ENCODE results near the gene C3orf80.
"Not testable (repeated sequence)": the region's sequence is repeated elsewhere in the genome, so short reads cannot be mapped to it uniquely, and the experiment has no call there.

C3orf80 gene

DNA sequence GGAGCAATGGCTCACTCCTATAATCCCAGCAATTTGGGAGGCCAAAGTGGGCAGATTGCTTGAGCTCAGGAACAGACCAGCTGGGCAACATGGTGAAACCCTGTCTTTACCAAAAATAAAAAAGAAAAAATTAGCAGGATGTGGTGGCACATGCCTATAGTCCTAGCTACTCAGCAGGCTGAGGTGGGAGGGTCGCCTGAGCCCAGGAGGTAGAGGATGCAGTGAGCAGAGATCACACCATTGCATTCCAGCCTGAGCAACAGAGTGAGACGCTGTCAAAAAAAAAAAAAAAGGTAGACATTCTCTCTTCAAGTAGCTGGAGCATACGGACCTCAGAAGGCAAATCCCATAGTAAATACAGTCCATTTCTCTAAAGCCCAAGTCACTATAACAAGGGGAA is 7.1 kb upstream of the C3orf80 start:
- Histone ChIP-seq H3K27ac (ENCODE audit: low read length) (no peak overlapping the region), H3K4me1 (ENCODE audit: control insufficient read depth in 1 of 2, insufficient read depth in 2 of 2, low read length in 2 of 2) (no peaks in the 10 kb centered on the region), H3K9me3 (ENCODE audit: control insufficient read depth in 1 of 2, low read length in 2 of 2) (no peaks in the 10 kb centered on the region), H3K36me3 (ENCODE audit: control insufficient read depth in 1 of 2, insufficient read depth in 2 of 2, low read length in 2 of 2) (no peaks in the 10 kb centered on the region), H3K27me3 (ENCODE audit: low read depth, low read length) (no peaks in the 10 kb centered on the region), H3K4me3 (ENCODE audit: low read depth in 1 of 2, low read length in 2 of 2) (no peak overlapping the region)

DNA sequence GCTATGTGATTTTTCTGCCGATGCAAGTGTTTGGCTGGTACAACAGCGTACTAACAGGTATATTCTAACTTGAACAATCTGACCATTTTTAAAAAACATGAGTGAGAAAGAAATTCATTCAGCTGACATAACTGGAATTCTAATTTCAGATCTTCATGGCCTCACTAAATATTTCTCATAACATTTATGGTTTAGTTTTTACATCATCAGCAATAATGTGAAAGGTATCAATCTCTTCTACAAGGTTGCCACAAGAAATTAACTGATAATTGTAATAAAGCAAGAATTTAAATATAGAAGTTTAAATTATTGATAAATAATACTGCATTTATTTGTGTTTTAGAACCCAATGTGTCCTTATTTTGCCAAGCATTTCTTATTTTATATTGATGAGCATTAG is 5.2 kb upstream of the C3orf80 start:
- Histone ChIP-seq H3K27me3 (ENCODE audit: low read depth, low read length) (peaks cover 3% of the 10 kb centered on the region), H3K36me3 (ENCODE audit: control insufficient read depth in 1 of 2, insufficient read depth in 2 of 2, low read length in 2 of 2) (no peaks in the 10 kb centered on the region), H3K4me1 (ENCODE audit: control insufficient read depth in 1 of 2, insufficient read depth in 2 of 2, low read length in 2 of 2) (peaks cover 0 to 7% of the 10 kb centered on the region in 2 donors), H3K9me3 (ENCODE audit: control insufficient read depth in 1 of 2, low read length in 2 of 2) (no peaks in the 10 kb centered on the region), H3K27ac (ENCODE audit: low read length) (no peak overlapping the region), H3K4me3 (ENCODE audit: low read depth in 1 of 2, low read length in 2 of 2) (no peak overlapping the region)

DNA sequence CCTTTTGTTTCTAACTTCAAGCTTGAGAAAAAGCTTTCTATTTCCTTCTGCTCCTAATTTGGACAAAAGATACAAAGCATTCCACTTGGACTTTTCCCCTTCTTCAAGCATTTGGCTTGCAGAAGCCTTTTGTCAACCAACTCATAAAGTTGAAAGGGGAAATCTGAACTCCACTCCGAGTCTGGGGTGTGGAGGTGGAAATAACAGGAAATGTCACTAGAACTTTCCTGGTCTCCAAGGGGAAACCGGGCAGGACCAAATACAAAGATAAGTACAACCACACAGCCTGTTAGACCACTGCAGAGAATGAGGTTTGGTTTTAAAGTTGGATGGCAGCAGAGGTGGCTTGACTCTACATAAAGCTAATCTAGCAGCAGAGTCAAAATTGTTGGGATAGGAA is 4.2 kb upstream of the C3orf80 start:
- no peak overlapping the region for H3K4me3 ChIP-seq (ENCODE audit: low read depth in 1 of 2, low read length in 2 of 2)
- no peaks in the 10 kb centered on the region for H3K36me3 ChIP-seq (ENCODE audit: control insufficient read depth in 1 of 2, insufficient read depth in 2 of 2, low read length in 2 of 2)
- peaks cover 0 to 14% of the 10 kb centered on the region in 2 donors for H3K4me1 ChIP-seq (ENCODE audit: control insufficient read depth in 1 of 2, insufficient read depth in 2 of 2, low read length in 2 of 2)
- no peaks in the 10 kb centered on the region for H3K9me3 ChIP-seq (ENCODE audit: control insufficient read depth in 1 of 2, low read length in 2 of 2)
- no peak overlapping the region for H3K27ac ChIP-seq (ENCODE audit: low read length)
- H3K27me3 ChIP-seq (ENCODE audit: low read depth, low read length), result peaks cover 3% of the 10 kb centered on the region

DNA sequence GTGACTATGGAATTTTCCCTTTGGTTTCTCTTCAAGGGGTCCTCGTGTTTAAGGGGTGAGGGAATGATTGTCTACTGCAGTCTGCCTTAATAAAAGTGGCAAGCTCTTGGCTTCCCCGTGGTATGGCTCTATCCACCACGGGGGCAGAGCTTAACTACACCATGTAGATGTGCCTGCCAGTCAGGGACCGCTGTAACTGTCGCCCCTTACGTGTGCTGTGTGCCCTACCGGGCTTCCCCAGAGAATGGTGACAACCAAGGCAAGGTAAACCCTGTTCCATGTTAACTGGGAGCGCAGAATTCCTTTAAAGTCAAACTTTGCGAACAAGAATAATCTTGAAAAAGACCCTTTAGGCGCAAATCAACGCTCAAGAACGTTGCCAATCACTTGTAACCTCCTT is 966 bp upstream of the C3orf80 start:
- Histone ChIP-seq H3K9me3 (ENCODE audit: control insufficient read depth in 1 of 2, low read length in 2 of 2) (no peaks in the 10 kb centered on the region), H3K36me3 (ENCODE audit: control insufficient read depth in 1 of 2, insufficient read depth in 2 of 2, low read length in 2 of 2) (no peaks in the 10 kb centered on the region), H3K27ac (ENCODE audit: low read length) (no peak overlapping the region), H3K27me3 (ENCODE audit: low read depth, low read length) (peaks cover 11% of the 10 kb centered on the region), H3K4me3 (ENCODE audit: low read depth in 1 of 2, low read length in 2 of 2) (no peak overlapping the region), H3K4me1 (ENCODE audit: control insufficient read depth in 1 of 2, insufficient read depth in 2 of 2, low read length in 2 of 2) (peaks cover 3 to 22% of the 10 kb centered on the region in 2 donors)

DNA sequence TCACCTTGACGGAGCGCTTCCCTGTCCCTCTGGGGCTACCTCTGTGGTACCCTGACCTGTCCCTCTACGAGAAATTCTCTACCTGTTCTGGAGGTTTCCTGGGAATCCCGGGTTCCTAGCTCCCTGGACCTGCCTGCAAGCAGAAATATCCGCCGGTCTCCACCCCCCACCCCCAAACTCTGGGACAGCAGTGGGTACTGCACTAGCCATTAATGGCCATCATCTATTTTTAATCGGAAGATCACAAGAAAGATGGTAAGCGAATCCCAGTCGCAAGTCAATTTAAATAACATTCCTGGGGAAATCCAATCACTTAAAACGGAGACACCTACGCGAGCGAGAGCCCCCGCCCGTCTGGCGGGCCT is 429 bp upstream of the C3orf80 start:
- H3K27me3 ChIP-seq (ENCODE audit: low read depth, low read length), result peaks cover 11% of the 10 kb centered on the region

DNA sequence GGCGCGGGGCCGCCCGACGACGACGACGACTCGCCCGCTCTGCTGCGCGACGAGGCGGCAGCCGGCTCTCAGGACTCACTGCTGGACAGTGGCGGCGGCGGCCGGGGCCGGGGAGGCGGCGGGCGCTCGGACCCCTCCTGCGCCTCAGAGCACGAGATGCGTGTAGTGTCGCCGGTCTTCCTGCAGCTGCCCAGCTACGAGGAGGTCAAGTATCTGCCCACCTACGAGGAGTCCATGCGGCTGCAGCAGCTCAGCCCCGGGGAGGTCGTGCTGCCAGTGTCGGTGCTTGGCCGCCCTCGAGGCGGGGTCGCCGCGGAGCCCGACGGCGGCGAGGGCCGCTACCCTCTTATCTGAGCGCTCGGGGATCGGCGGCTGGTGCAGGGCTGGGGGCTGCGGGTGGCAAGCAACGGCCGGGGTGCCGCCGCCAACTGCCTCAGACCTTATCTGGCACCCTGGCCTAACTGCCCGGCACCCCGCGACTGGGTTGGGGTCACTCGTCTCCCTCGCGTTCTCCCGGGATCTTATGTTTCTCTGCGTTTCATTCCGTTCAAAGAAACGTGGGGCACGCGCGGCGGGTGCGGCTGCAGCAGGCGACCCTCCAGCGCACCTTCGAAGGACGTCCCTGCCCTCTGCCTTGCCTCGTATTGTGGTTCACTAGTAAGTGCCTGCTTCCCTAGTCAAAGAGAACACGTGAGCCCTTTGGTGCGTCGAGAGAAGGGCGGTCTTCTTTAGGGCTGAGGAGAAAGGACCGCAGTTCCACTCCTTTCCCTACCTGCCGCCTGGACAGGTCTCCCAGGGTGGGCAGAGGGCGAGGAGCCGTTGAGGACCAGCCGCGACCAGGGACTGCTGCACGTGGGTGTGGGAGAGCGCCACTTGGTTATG is 1.0 kb downstream of the C3orf80 start:
- Histone ChIP-seq H3K36me3 (ENCODE audit: control insufficient read depth in 1 of 2, insufficient read depth in 2 of 2, low read length in 2 of 2) (no peaks in the 10 kb centered on the region), H3K9me3 (ENCODE audit: control insufficient read depth in 1 of 2, low read length in 2 of 2) (no peaks in the 10 kb centered on the region), H3K4me1 (ENCODE audit: control insufficient read depth in 1 of 2, insufficient read depth in 2 of 2, low read length in 2 of 2) (peaks cover 3 to 22% of the 10 kb centered on the region in 2 donors), H3K27me3 (ENCODE audit: low read depth, low read length) (peaks cover 11% of the 10 kb centered on the region), H3K4me3 (ENCODE audit: low read depth in 1 of 2, low read length in 2 of 2) (peak overlapping the region in 1 of 2 donors; percentile 85), H3K27ac (ENCODE audit: low read length) (no peak overlapping the region)

More for the DNA sequence above, 429 bp upstream of the C3orf80 start:
- Histone ChIP-seq H3K36me3 (ENCODE audit: control insufficient read depth in 1 of 2, insufficient read depth in 2 of 2, low read length in 2 of 2) (no peaks in the 10 kb centered on the region), H3K27ac (ENCODE audit: low read length) (no peak overlapping the region), H3K4me1 (ENCODE audit: control insufficient read depth in 1 of 2, insufficient read depth in 2 of 2, low read length in 2 of 2) (peaks cover 3 to 22% of the 10 kb centered on the region in 2 donors), H3K9me3 (ENCODE audit: control insufficient read depth in 1 of 2, low read length in 2 of 2) (no peaks in the 10 kb centered on the region), H3K4me3 (ENCODE audit: low read depth in 1 of 2, low read length in 2 of 2) (peak overlapping the region; percentile 50 to 85)

DNA sequence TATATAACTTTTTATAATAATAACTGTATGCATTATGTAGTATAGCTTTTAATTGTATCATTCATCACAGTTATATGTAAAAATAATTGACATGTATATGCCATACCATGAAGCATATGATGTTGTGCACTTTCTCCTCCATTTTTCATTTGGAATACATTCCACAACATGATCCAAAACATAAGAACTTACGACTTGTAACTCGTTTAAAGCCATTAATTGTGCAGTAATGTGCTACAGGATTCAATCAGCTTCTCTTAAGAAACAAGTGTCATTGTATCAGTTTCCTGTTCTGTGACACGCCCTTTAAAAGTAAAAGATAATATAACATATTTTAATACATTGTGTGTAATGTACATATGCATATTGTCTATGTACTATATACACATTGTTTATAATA is 2.2 kb downstream of the C3orf80 start:
- no peak overlapping the region for H3K27ac ChIP-seq (ENCODE audit: low read length)
- peaks cover 3 to 22% of the 10 kb centered on the region in 2 donors for H3K4me1 ChIP-seq (ENCODE audit: control insufficient read depth in 1 of 2, insufficient read depth in 2 of 2, low read length in 2 of 2)
- no peaks in the 10 kb centered on the region for H3K36me3 ChIP-seq (ENCODE audit: control insufficient read depth in 1 of 2, insufficient read depth in 2 of 2, low read length in 2 of 2)
- no peak overlapping the region for H3K4me3 ChIP-seq (ENCODE audit: low read depth in 1 of 2, low read length in 2 of 2)
- no peaks in the 10 kb centered on the region for H3K9me3 ChIP-seq (ENCODE audit: control insufficient read depth in 1 of 2, low read length in 2 of 2)
- H3K27me3 ChIP-seq (ENCODE audit: low read depth, low read length), result peaks cover 11% of the 10 kb centered on the region

DNA sequence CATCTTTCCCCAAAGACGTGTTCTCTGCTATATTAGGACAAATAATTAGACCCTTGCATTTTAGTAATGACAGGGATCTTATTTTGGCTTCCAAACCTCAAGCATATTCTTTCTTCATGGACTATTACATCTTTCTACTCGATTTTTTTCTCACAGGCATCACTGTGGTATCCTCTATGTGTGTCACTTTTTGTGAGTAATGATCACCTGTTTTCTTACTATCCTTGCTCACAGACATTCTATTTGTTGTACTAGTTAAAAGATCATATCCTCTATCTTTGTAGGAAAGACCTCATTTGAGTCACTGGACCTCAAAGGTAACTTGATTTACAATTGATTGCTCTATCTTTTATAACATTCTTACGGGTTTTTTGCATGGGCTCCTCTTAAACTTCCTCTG is 6.8 kb downstream of the C3orf80 start:
- H3K27me3 ChIP-seq (ENCODE audit: low read depth, low read length), result no peaks in the 10 kb centered on the region
- H3K27ac ChIP-seq (ENCODE audit: low read length), result no peak overlapping the region
- H3K4me1 ChIP-seq (ENCODE audit: control insufficient read depth in 1 of 2, insufficient read depth in 2 of 2, low read length in 2 of 2), result no peaks in the 10 kb centered on the region
- no peaks in the 10 kb centered on the region for H3K36me3 ChIP-seq (ENCODE audit: control insufficient read depth in 1 of 2, insufficient read depth in 2 of 2, low read length in 2 of 2)
- no peak overlapping the region for H3K4me3 ChIP-seq (ENCODE audit: low read depth in 1 of 2, low read length in 2 of 2)
- no peaks in the 10 kb centered on the region for H3K9me3 ChIP-seq (ENCODE audit: control insufficient read depth in 1 of 2, low read length in 2 of 2)

DNA sequence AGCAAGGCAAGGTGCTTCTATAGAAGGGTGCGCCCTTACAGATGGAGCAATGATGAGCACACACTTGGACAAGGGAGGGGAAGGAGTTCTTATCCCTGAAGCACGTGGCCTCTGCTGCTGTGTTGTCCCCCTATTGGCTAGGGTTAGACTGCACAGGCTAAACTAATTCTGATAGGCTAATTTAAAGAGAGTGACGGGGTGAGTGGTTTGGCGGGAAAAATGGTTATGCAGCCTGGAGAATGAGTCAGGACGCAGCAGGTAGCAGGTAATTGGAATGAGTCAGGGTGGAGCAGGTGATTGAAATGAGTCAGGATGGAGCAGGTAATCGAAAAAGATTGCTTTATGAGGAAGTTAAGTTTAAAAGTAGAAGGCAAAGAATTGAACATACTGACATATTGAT is 15.5 kb downstream of the C3orf80 start:
- not testable (repeated sequence) for H3K36me3 ChIP-seq (ENCODE audit: control insufficient read depth in 1 of 2, insufficient read depth in 2 of 2, low read length in 2 of 2); H3K27ac ChIP-seq (ENCODE audit: low read length); H3K27me3 ChIP-seq (ENCODE audit: low read depth, low read length); H3K4me3 ChIP-seq (ENCODE audit: low read depth in 1 of 2, low read length in 2 of 2); H3K9me3 ChIP-seq (ENCODE audit: control insufficient read depth in 1 of 2, low read length in 2 of 2); H3K4me1 ChIP-seq (ENCODE audit: control insufficient read depth in 1 of 2, insufficient read depth in 2 of 2, low read length in 2 of 2)

DNA sequence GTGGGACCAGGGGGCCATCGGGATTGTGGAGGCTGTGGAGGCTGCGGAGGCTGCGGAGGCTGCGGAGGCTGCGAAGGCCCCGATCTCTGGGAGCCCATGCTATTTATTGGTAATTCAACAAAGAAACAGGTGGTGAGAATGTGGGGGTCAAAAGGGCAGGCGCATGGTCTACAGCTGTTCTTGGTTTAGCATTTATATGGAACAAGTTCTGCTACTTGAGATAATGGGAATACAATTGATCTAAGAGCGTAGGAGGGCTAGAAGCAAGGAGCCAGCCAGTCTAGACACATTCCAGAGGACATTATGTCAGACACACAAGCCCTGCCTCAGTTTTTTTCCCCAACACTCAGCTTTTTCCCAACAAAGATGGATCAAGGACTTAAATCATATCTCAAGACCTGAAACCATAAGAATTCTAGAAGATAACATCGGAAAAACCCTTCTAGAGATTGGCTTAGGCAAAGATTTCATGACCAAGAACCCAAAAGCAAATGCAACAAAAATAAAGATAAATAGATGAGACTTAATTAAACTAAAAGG is 20.1 kb downstream of the C3orf80 start:
- no peak overlapping the region for H3K4me3 ChIP-seq (ENCODE audit: low read depth in 1 of 2, low read length in 2 of 2)
- no peaks in the 10 kb centered on the region for H3K36me3 ChIP-seq (ENCODE audit: control insufficient read depth in 1 of 2, insufficient read depth in 2 of 2, low read length in 2 of 2)
- no peaks in the 10 kb centered on the region for H3K27me3 ChIP-seq (ENCODE audit: low read depth, low read length)
- no peaks in the 10 kb centered on the region for H3K4me1 ChIP-seq (ENCODE audit: control insufficient read depth in 1 of 2, insufficient read depth in 2 of 2, low read length in 2 of 2)
- peaks cover 0 to 3% of the 10 kb centered on the region in 2 donors for H3K9me3 ChIP-seq (ENCODE audit: control insufficient read depth in 1 of 2, low read length in 2 of 2)
- no peak overlapping the region for H3K27ac ChIP-seq (ENCODE audit: low read length)

DNA sequence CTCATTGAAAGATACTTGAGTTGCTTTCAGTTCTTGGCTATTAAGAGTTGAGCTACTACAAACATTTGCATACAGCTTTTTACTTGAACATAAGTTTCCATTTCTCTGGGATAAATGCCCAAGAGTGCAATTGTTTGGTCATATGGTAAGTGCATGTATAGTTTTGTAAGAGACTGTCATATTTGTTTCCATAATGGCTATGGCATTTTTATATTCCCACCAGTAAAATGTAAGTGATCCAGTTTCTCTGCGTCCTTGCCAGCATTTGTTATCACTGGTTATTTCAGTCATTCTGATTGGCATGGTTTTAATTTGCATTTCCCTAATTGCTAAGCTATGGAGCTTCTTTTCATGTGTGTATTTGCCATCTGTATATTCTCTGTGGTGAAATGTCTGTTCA is 22.5 kb downstream of the C3orf80 start:
- Histone ChIP-seq H3K36me3 (ENCODE audit: control insufficient read depth in 1 of 2, insufficient read depth in 2 of 2, low read length in 2 of 2) (no peaks in the 10 kb centered on the region), H3K9me3 (ENCODE audit: control insufficient read depth in 1 of 2, low read length in 2 of 2) (peaks cover 0 to 3% of the 10 kb centered on the region in 2 donors), H3K27me3 (ENCODE audit: low read depth, low read length) (no peaks in the 10 kb centered on the region), H3K27ac (ENCODE audit: low read length) (no peak overlapping the region), H3K4me3 (ENCODE audit: low read depth in 1 of 2, low read length in 2 of 2) (no peak overlapping the region), H3K4me1 (ENCODE audit: control insufficient read depth in 1 of 2, insufficient read depth in 2 of 2, low read length in 2 of 2) (no peaks in the 10 kb centered on the region)

DNA sequence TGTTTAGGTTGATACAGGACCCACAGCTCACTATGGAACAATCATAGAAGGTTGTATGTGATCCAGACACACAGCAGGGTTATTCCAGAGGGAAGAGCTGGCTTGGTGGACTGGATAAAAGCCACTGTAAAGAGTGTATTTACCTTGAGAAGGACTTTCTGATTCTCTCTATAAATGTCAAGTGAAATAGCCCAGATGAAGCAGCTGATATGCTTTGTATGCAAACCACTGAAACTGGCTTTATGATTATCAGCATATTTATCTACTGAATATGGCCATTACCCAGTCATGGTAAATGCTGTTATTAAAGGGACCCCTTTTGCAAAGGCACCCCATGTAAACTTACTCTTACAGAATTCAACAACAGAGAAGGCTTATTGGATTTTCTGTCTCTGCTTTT is 28.1 kb downstream of the C3orf80 start:
- Histone ChIP-seq H3K4me3 (ENCODE audit: low read depth in 1 of 2, low read length in 2 of 2) (no peak overlapping the region), H3K36me3 (ENCODE audit: control insufficient read depth in 1 of 2, insufficient read depth in 2 of 2, low read length in 2 of 2) (no peaks in the 10 kb centered on the region), H3K9me3 (ENCODE audit: control insufficient read depth in 1 of 2, low read length in 2 of 2) (no peaks in the 10 kb centered on the region), H3K4me1 (ENCODE audit: control insufficient read depth in 1 of 2, insufficient read depth in 2 of 2, low read length in 2 of 2) (no peaks in the 10 kb centered on the region), H3K27me3 (ENCODE audit: low read depth, low read length) (no peaks in the 10 kb centered on the region), H3K27ac (ENCODE audit: low read length) (no peak overlapping the region)

All from muscle layer of duodenum (tissue), 2 donors.